Activated CD4-positive, alpha-beta T cell treated with anti-CD3 and anti-CD28 coated beads for 36 hours (primary cell): ENCODE results near the gene RPS6KL1. TPM values are rescaled to one million over a fixed set of nuclear protein-coding genes. Genes with fewer than 3 reads are reported as not detected.

ENCODE experiments used
- ATAC-seq: fragments of 200-7000 bp; cut with Tn5 transposase; one replicate; pipeline ENCODE4 v1.10.0; 2021; ENCODE audit warnings: mild to moderate bottlenecking, moderate library complexity
- CTCF ChIA-PET: fragments of 350-600 bp; sonication (Branson Sonifier 250); formaldehyde crosslinking; loops from one replicate; lab custom pipeline; 2021; ENCODE audit warnings: antibody characterized with exemption; lab: Charles Lee
- POLR2A ChIA-PET: fragments of 350-600 bp; sonication (Branson Sonifier 250); formaldehyde crosslinking; loops from one replicate; lab custom pipeline; 2021; ENCODE audit warnings: antibody characterized with exemption, inconsistent platforms; lab: Charles Lee
- DNase-seq: peaks from one replicate; pipeline ENCODE4 v3.0.0-alpha.2; 2020
- H3K27ac Mint-ChIP-seq: one replicate; pipeline ENCODE4 v1.8.0; 2021; ENCODE audit warnings: mixed read lengths
- H3K27me3 Mint-ChIP-seq: one replicate; pipeline ENCODE4 v1.8.0; 2021; ENCODE audit warnings: mixed read lengths
- H3K36me3 Mint-ChIP-seq: one replicate; pipeline ENCODE4 v1.8.0; 2021; ENCODE audit warnings: low read depth, mixed read lengths
- H3K4me1 Mint-ChIP-seq: one replicate; pipeline ENCODE4 v1.8.0; 2021; ENCODE audit warnings: mixed read lengths
- H3K4me3 Mint-ChIP-seq: one replicate; pipeline ENCODE4 v1.8.0; 2021; ENCODE audit warnings: mild to moderate bottlenecking, moderate library complexity, mixed read lengths
- H3K9me3 Mint-ChIP-seq: one replicate; pipeline ENCODE4 v1.8.0; 2021; ENCODE audit warnings: low read depth, mixed read lengths
- intact Hi-C, 2 experiments: fragments of 100-400 bp; cut with DNase I in 1 of 2; cut with micrococcal nuclease in 1 of 2; formaldehyde crosslinking; loops; one replicate each; pipeline versions ENCODE4 v1.14.2 to v1.15.1; 2022 to 2024; cut with DNase I, micrococcal nuclease
- total RNA-seq, 2 experiments: library from RNA; stranded (reverse); gene quantifications; one replicate each; pipeline ENCODE4 v1.2.3, GENCODE V29; 2021

Gene RPS6KL1
- total RNA-seq, 2 experiments from 2014 or later, result 5.6 to 6.0 TPM

- ATAC-seq (no peak), DNase-seq (no peak)
- ChIA-PET POLR2A (no interaction called here), CTCF (interaction anchor here (0.6 to 12.0 kb wide), 5 partner anchors 14 to 59 kb away, joined by 3 to 98 read pairs (median 4); no protein-coding TSS in a partner anchor)
- Mint-ChIP-seq H3K36me3 (peaks cover 52% of the 10 kb centered on the region), H3K27me3 (no peaks in the 10 kb centered on the region), H3K9me3 (no peaks in the 10 kb centered on the region), H3K4me3 (no peak overlapping the region), H3K27ac (no peak overlapping the region), H3K4me1 (peaks cover 50% of the 10 kb centered on the region)
- intact Hi-C loops, result no loop called here
These were observed 37.1 kb downstream of the RPS6KL1 start for GRCh38 chr14:74886001-74886400.

- ChIA-PET CTCF (interaction anchor here (0.6 to 12.0 kb wide), 12 partner anchors 11 to 264 kb away, joined by 3 to 98 read pairs (median 3); no protein-coding TSS in a partner anchor), POLR2A (interaction anchor here (0.6 to 0.9 kb wide), 3 partner anchors 13 to 389 kb away, joined by 3 read pairs; partner anchors contain the start of genes ISCA2 and NPC2)
- Mint-ChIP-seq H3K27ac (peak overlapping the region; percentile 96), H3K27me3 (no peaks in the 10 kb centered on the region), H3K4me1 (peaks cover 63% of the 10 kb centered on the region), H3K36me3 (peaks cover 35% of the 10 kb centered on the region), H3K4me3 (peak overlapping the region; percentile 99), H3K9me3 (no peaks in the 10 kb centered on the region)
- peak; percentile 47 for ATAC-seq
- intact Hi-C loops, result loop anchor here in 1 of 2 experiments (1.0 to 5.0 kb wide), 3 partner anchors 120 to 780 kb away; partner anchors contain the start of genes EIF2B2, ERG28, TMED10 and TTLL5
- DNase-seq, result peak; percentile 72
These were observed 40.7 kb downstream of the RPS6KL1 start for GRCh38 chr14:74882103-74882920.

GRCh38 chr14:74881431-74882102 is 41.5 kb downstream of the RPS6KL1 start, which contains the start of gene DLST:
Gene DLST, plus strand, starts transcription at chr14:74881916. Its CDS starts 38 bp downstream, at chr14:74881954.
- ChIA-PET POLR2A (interaction anchor here (0.5 to 1.0 kb wide), 4 partner anchors 13 to 1030 kb away, joined by 3 to 4 read pairs (median 4); partner anchors contain the start of gene PTGR2), CTCF (interaction anchor here (0.6 to 12.0 kb wide), 10 partner anchors 10 to 63 kb away, joined by 3 to 98 read pairs (median 4); no protein-coding TSS in a partner anchor)
- H3K9me3 Mint-ChIP-seq, result no peaks in the 10 kb centered on the region
- DNase-seq, result peak; percentile 92
- intact Hi-C loops, result loop anchor here (1.0 to 5.0 kb wide), 10 partner anchors 15 to 781 kb away; partner anchors contain the start of genes AREL1 (in 1 of the 2), EIF2B2 (in 1 of the 2), ERG28 (in 1 of the 2) and FCF1 (in 1 of the 2)
- H3K27ac Mint-ChIP-seq, result peak within 1 kb of the TSS; percentile 96
- ATAC-seq, result peak; percentile 89
- peaks cover 64% of the 10 kb centered on the region for H3K4me1 Mint-ChIP-seq
- H3K36me3 Mint-ChIP-seq, result peaks cover 35% of the 10 kb centered on the region
- peak within 1 kb of the TSS; percentile 99 for H3K4me3 Mint-ChIP-seq
- no peaks in the 10 kb centered on the region for H3K27me3 Mint-ChIP-seq

GRCh38 chr14:74879427-74880182 is 43.5 kb downstream of the RPS6KL1 start:
- no peaks in the 10 kb centered on the region for H3K27me3 Mint-ChIP-seq
- ChIA-PET POLR2A (interaction anchor here (0.9 kb wide), 1 partner anchor 27 kb away, joined by 3 read pairs; no protein-coding TSS in a partner anchor), CTCF (interaction anchor here (1.0 to 12.0 kb wide), 6 partner anchors 9 to 209 kb away, joined by 3 to 98 read pairs (median 12); no protein-coding TSS in a partner anchor)
- no peak for ATAC-seq
- H3K4me1 Mint-ChIP-seq, result peaks cover 56% of the 10 kb centered on the region
- peaks cover 20% of the 10 kb centered on the region for H3K36me3 Mint-ChIP-seq
- H3K27ac Mint-ChIP-seq, result peak overlapping the region; percentile 37
- DNase-seq, result no peak
- no peak overlapping the region for H3K4me3 Mint-ChIP-seq
- no peaks in the 10 kb centered on the region for H3K9me3 Mint-ChIP-seq
- intact Hi-C loops, result loop anchor here (2.0 to 5.0 kb wide), 4 partner anchors 13 to 783 kb away; partner anchors contain the start of genes ERG28 (in 1 of the 2), TMED10 (in 1 of the 2) and TTLL5 (in 1 of the 2)

GRCh38 chr14:74875941-74876913 is 46.8 kb downstream of the RPS6KL1 start, which contains the start of gene PROX2:
Gene PROX2, minus strand, starts transcription at chr14:74876145. Its CDS starts 12,311 bp downstream, at chr14:74863834.
- peaks cover 35% of the 10 kb centered on the region for H3K4me1 Mint-ChIP-seq
- H3K36me3 Mint-ChIP-seq, result no peaks in the 10 kb centered on the region
- ChIA-PET CTCF (interaction anchor here (0.7 to 12.0 kb wide), 7 partner anchors 8 to 657 kb away, joined by 3 to 98 read pairs (median 5); no protein-coding TSS in a partner anchor), POLR2A (interaction anchor here (1.4 kb wide), 2 partner anchors 9 to 15 kb away, joined by 4 read pairs; no protein-coding TSS in a partner anchor)
- no peaks in the 10 kb centered on the region for H3K9me3 Mint-ChIP-seq
- peak within 1 kb of the TSS; percentile 78 for H3K27ac Mint-ChIP-seq
- intact Hi-C loops, result no loop called here
- H3K27me3 Mint-ChIP-seq, result no peaks in the 10 kb centered on the region
- peak; percentile 28 for DNase-seq
- peak; percentile 59 for ATAC-seq
- H3K4me3 Mint-ChIP-seq, result no peak within 1 kb of the TSS

- ChIA-PET CTCF (interaction anchor here (0.6 to 12.0 kb wide), 4 partner anchors 8 to 266 kb away, joined by 3 to 98 read pairs (median 15); no protein-coding TSS in a partner anchor), POLR2A (no interaction called here)
- H3K4me1 Mint-ChIP-seq, result peaks cover 27% of the 10 kb centered on the region
- H3K27ac Mint-ChIP-seq, result no peak overlapping the region
- ATAC-seq (no peak), DNase-seq (no peak)
- no peaks in the 10 kb centered on the region for H3K27me3 Mint-ChIP-seq
- H3K36me3 Mint-ChIP-seq, result no peaks in the 10 kb centered on the region
- intact Hi-C loops, result no loop called here
- no peak overlapping the region for H3K4me3 Mint-ChIP-seq
- no peaks in the 10 kb centered on the region for H3K9me3 Mint-ChIP-seq
These were observed 47.9 kb downstream of the RPS6KL1 start for GRCh38 chr14:74875204-74875603.

- no peaks in the 10 kb centered on the region for H3K27me3 Mint-ChIP-seq
- ATAC-seq (no peak), DNase-seq (no peak)
- no peaks in the 10 kb centered on the region for H3K9me3 Mint-ChIP-seq
- H3K4me1 Mint-ChIP-seq, result peaks cover 27% of the 10 kb centered on the region
- H3K36me3 Mint-ChIP-seq, result no peaks in the 10 kb centered on the region
- no peak overlapping the region for H3K27ac Mint-ChIP-seq
- ChIA-PET CTCF (interaction anchor here (0.8 to 4.5 kb wide), 4 partner anchors 9 to 82 kb away, joined by 4 to 61 read pairs (median 9); no protein-coding TSS in a partner anchor), POLR2A (no interaction called here)
- intact Hi-C loops, result no loop called here
- no peak overlapping the region for H3K4me3 Mint-ChIP-seq
These were observed 51.2 kb downstream of the RPS6KL1 start for GRCh38 chr14:74871819-74872218.

GRCh38 chr14:74868739-74869138 is 54.3 kb downstream of the RPS6KL1 start:
- no peak for ATAC-seq
- no peak for DNase-seq
- intact Hi-C loops, result no loop called here
- Mint-ChIP-seq H3K27ac (no peak overlapping the region), H3K27me3 (no peaks in the 10 kb centered on the region), H3K9me3 (no peaks in the 10 kb centered on the region), H3K36me3 (no peaks in the 10 kb centered on the region), H3K4me3 (no peak overlapping the region), H3K4me1 (peaks cover 19% of the 10 kb centered on the region)
- POLR2A ChIA-PET, result interaction anchor here (0.7 to 1.0 kb wide), 2 partner anchors 12 to 14 kb away, joined by 3 to 4 read pairs; no protein-coding TSS in a partner anchor
- CTCF ChIA-PET, result interaction anchor here (0.9 to 4.5 kb wide), 12 partner anchors 7 to 76 kb away, joined by 3 to 28 read pairs (median 6); partner anchors contain the start of gene PROX2

- Mint-ChIP-seq H3K27ac (peak overlapping the region; percentile 14), H3K27me3 (no peaks in the 10 kb centered on the region), H3K36me3 (no peaks in the 10 kb centered on the region), H3K4me1 (peaks cover 19% of the 10 kb centered on the region), H3K9me3 (no peaks in the 10 kb centered on the region), H3K4me3 (peak overlapping the region; percentile 3)
- ATAC-seq (peak; percentile 96), DNase-seq (peak; percentile 79)
- CTCF ChIA-PET, result interaction anchor here (0.7 to 4.5 kb wide), 17 partner anchors 9 to 723 kb away, joined by 3 to 28 read pairs (median 4); partner anchors contain the start of genes DLST and PROX2
- intact Hi-C loops, result loop anchor here in 1 of 2 experiments (2.0 kb wide), 1 partner anchor 13 kb away; the partner anchor contains the start of gene DLST
- POLR2A ChIA-PET, result interaction anchor here (0.6 to 1.2 kb wide), 2 partner anchors 9 to 11 kb away, joined by 3 to 4 read pairs; partner anchors contain the start of gene PROX2
These were observed 55.4 kb downstream of the RPS6KL1 start for GRCh38 chr14:74867673-74868072.
